Stimulated activated CD4-positive, alpha-beta T cell treated with anti-CD3 and anti-CD28 coated beads, Interleukin-1b, Interleukin-23, amount 100 ng/mL, for 4 hours (primary cell): ENCODE results near the gene WIPF3.

Experiments
- DNase-seq, 2 donors: peaks; one replicate each; pipeline ENCODE4 v3.0.0-alpha.2; 2020; ENCODE audit warnings: low read depth in 2 of 2

The WIPF3 gene

DNA sequence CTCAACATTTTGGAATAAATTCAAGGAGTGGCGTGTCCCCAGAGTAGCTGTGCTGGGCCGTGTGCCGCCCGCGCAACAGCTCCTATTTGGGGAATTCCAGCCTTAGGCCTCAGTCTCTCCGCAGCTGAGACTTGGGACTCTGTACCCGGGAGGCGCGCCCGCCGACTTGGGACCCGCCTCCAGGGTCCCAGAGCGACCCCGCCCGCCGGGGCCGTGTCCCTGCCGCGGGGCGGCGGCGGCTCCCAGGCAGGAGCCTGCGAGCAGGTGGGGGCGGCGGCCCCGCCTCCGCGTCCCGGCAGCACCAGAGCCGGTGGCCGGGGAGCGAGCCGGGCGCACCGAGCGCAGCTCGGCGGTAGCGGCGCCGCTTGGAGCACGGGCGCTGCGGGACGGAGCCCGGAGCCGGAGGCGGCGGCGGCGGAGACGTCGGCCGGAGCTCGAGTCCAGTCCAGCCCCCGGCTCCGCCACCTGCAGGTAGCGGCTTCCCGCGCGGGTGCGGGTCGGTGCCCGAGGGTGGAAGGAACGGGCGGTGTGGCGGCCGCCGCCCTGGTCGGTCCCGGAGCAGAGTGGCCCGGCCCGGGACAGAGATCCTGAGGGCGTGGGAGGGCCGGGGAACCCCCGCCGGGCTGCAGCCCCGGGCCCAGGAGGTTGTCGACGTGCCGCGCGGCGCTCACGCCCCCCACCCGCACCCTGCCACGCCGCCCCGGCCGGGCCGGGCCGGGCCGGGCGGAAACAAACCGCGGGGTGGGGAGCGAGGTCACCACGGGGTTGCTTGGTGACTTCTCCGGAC, at the start of gene WIPF3:
Gene WIPF3, plus strand, starts transcription at position 301 of the 787 bp plus-strand sequence. CDS start 28,217 bp downstream, outside the sequence.
- no peak for DNase-seq

DNA sequence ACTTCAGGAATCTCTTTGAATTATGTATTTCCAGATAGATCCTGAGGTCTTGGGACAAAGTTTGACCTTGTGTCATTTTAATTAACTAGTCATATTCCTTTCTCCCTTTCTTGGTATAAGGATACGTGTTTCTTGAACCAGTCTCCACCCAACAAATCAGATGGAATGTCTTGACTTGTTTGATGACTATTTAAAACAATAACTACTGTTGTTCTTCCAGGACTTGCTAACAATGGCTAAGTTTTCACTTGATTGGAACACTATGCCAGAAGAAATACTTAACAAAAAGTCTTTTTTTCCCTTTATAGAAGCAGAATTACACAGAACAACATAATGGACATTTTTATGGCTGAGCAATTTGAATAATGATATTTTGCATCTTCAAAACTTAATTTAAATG, 43.0 kb upstream of the WIPF3 start:
- DNase-seq = no peak

DNA sequence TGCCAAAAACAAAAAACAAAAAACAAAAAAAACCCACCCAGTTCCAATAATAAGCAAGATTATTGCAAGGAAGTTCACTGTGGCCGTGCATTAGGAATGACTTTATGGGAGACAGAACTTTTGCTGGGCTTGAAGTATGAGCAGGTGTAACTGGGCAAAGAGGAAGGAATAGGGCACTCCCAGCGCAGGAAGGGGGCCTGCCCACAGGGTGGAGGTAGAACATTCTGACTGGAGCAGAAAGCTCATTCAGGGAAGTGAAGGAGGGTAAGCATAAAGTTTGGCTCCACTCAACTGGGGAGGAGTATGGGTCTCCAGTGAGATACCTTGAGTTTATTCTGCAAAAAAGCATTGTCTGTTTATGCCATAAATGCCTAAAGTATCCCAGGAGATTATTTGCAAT, 42.1 kb upstream of the WIPF3 start:
- no peak for DNase-seq

GRCh38 chr7:29765490-29765889, 40.8 kb upstream of the WIPF3 start:
- no peak for DNase-seq

DNA sequence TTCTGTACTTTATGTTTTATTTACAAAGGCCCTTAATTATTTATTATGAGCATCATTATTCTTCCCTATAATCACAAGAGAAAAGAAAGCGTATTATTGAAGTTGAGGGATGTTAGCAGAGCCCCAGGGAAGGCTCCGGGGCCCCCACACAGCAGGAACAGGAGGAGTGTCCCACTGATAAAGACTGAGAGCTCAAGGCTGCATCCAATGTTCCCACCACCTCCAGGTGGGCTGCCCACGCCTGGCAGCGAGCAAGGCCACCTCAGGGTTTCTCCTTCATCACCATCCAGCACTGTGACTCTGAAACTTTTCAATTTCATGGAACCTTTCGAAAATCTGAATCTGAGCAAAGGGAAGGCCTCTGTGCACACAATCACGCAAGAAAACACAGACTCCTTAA, 35.9 kb upstream of the WIPF3 start:
- no peak for DNase-seq

- no peak for DNase-seq
Observed at GRCh38 chr7:29771081-29771816, 35.1 kb upstream of the WIPF3 start.

DNA sequence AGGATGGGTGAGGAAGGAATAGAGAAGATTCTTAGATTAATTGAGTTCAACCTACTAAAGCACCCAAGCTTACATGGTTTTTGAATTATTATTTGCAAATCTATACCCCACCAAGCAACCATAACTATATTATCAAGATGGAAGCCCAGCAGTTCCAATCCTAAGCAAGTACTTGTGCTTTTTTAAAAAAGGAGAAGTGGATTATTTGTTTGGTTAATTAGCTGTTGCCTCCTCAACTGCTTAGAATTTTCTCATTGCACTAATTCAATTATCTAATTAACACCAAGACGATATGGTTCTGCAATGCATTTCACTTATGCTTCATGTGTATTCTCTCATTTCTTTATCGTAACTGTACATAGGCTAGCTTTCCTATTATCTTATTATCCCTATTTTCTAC, 27.3 kb upstream of the WIPF3 start:
- no peak for DNase-seq

DNA sequence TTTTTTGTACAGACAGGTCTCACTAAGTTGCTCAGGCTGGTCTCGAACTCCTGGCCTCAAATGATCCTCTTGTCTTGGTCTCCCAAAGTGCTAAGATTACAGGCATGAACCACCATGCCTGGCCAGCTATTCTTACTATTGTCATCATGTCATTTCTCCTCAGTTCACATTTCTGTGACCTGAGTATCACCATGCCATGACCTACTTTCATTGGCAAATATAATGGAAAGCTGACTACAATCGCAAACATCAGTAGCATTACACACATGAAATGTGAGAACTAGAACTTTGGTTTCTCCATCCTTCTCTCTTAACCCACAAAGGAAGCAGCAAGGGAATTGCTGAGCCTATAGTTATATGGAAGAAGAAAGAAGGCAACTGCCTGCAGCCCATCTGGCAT, 26.0 kb upstream of the WIPF3 start:
- no peak for DNase-seq

DNA sequence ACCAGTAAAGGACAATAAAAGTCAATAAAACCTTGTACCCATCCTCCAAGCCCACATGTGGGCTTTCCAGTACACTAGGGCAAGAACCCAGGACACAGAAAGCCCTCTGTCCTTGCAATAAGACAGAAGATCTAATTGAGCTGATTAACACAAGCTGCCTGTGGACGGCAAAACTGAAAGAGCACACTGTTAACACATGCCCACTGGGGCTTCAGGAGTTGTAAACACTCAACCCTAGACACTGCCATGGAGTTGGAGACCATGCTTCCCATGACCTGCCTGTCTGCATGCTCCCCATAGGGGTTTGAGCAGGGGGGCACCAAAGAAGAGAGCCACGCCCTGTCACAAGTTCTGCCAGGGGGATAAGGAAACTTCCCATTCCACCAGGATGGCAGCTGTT, 22.6 kb upstream of the WIPF3 start:
- no peak for DNase-seq

- no peak for DNase-seq
Observed at GRCh38 chr7:29793507-29793906, 12.8 kb upstream of the WIPF3 start.

DNA sequence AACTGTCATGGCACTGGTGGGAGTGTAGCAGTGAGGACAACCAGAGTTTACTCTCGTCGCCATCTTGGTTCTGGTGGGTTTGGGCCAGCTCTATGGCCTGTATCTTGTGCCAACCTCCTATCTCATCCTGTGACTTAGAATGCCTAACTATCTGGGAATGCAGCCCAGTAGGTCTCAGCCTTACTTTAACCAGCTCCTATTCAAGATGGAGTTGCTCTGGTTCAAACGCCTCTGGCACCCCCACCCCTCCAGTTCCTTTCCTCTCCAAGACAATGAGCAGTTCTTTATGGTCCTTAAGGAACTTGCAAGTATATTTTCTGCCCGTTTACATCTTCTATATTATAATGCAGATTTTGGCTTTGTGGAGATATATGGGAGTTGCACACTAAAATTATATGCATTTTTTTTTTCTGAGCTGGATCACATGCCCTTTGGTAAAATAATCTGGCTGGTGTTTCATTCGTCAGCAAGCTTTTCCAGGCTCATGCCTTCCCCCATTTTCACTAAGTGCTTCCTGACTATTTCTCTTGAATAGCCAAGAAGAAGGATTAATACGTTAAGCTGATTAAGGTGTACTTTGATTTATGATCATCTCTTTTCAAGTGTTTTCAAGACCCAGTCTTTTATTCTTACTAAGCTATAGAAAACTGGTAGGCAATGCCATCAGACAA, 11.2 kb upstream of the WIPF3 start:
- DNase-seq = no peak

DNA sequence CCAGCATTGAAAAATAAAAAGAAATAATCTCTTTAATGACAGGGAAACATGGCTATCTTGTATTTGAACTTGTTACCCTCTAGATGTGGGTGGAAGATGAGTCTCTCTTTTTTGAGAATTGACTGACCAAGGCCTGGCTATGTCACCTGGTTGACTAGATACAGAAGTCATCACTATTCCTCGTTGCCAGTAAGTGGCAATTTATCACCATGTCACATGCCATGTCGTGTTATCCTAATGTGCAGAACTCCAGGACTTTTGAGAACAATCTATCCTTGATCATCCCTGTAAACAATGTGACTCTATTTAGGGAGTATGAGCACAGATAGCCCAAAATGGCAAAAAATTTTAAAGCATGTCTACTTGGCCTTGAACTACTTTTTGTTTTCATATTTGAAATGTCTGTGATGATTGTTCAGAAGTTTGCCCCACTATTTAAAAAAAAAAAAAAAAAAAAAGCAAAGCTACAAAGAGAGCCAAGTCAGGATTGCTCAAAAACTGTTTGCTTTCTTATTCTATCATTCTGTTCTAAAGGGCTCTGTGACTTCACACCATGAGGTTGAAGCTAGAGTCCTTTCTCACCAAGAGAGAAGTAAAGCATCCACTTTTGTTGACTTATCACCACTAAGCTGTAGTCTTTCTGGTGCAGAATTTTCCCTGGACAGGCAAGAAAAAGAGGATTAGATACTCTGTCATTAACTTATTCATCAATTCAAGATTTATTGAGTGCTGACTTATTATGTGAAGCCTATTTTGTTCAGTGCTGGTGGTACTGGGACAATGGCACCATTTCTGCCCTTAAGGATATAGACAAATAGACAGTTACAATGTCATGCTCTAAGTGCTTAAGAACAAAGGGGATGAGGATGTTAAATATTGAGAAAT, 10.4 kb upstream of the WIPF3 start:
- no peak for DNase-seq

DNA sequence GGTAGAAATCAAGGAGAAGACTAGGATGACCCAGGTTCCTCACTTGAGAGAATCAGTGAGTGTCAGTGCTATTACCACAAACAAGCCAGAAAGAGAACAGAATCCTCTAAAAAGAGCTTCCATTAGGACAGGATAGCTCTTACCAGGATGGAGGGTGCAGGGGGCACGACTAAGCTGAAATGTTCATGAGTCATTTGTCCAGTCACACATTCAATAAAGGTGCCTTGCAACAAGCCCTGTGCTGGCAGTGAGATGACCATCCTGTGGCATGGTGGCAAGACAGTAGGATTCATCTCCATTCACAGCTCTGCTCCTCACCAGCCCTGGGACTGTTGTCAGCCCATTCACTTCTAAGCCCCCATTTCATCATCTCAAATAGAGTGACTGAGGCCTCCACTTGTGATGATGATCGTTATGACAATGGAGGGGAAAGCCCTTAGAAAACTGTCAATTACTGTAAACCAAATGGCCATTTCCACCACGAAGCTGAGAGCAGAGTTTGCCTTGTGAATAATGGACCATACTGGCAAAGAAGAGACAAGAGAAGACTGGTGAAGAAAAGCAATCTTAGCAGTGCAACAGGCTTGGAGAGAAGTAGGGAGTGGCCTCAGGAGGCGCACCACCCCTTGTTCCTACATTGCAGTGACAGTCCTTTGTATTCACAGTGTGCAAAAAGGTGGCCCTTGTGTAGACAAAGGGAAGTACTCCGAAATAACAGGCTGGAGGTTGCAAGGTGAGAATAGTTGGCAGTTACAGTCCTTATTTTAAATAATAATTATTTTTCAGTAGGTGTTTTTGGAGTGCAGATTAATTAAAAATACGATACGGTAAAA, 9.0 kb upstream of the WIPF3 start:
- DNase-seq = no peak

DNA sequence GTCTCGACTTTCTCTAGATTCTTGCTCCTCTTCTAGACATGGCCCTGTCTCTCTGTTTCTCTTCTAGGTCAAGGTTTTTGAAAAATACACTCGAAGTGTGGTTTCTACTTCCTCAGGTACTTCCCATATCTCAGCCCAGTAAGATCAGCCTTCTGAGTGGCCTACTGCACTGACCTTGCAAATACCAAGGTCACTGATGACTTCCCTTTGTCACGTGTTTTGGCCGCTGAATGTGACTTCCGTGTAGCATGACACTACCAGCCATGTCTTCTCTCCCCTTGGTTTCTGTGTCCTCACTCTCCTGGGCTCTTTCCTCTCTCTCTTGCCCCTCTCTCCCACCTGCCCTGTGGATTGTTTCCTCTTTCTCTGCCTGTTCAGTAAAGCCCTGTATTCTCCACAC, 7.9 kb upstream of the WIPF3 start:
- no peak for DNase-seq

- DNase-seq = no peak
Observed at GRCh38 chr7:29801929-29802328, 4.4 kb upstream of the WIPF3 start.

GRCh38 chr7:29805031-29805430, 1.3 kb upstream of the WIPF3 start:
- no peak for DNase-seq

GRCh38 chr7:29805886-29806207, 461 bp upstream of the WIPF3 start:
- DNase-seq = no peak

DNA sequence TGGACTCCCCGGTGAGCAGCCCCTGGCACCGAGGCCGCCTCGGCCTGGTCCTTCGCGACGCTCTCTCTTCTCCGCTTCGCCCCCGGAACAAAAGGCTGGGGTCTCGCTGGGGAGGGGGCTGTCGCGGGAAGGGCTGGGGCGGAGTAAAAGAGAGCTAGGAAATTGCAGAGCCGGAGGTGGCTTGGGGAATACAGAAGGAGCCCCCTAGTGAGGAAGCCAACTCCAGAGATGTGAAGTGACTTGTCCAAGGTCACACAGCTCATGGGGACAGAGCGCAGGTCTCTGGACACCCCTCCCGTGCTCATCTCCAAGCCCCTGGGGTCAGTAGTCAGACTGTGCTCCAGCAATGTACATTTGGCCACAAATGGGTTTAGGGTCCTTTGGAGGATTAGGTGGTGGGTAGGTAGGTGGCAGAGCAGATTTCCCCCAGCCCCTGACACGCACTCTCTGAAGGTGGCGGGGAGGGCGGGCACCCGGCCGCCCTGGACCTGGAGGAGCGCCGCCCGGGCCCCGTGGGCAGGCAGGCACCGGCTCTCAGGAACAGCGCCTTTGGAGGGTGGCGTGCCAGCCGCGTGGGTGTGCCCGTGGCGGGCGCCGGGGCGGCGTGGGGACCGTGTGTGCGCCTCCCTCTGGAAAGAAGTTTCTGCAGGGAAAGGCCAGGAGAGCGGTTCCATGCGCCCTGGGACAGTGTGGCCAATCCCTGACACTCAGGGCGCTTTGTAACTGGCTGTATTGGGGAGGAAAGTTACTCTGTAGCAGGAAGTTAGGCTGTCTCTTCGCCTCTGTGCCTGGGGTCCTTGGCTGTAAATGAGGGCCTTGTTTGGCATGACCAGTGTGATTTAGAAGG, 910 bp downstream of the WIPF3 start:
- DNase-seq = no peak

- no peak for DNase-seq
Observed at GRCh38 chr7:29808075-29808801, 1.9 kb downstream of the WIPF3 start.
